HG03521 (cell line): Measurements from ENCODE around the gene MEGF9.

ENCODE experiments used
- ATAC-seq: cut with Tn5 transposase; IDR thresholded peaks from one replicate; pipeline ENCODE4 v1.9.1; 2021; ENCODE audit warnings: mild to moderate bottlenecking, moderate library complexity; ENCODE audit not compliant: unreplicated experiment

Gene MEGF9

DNA sequence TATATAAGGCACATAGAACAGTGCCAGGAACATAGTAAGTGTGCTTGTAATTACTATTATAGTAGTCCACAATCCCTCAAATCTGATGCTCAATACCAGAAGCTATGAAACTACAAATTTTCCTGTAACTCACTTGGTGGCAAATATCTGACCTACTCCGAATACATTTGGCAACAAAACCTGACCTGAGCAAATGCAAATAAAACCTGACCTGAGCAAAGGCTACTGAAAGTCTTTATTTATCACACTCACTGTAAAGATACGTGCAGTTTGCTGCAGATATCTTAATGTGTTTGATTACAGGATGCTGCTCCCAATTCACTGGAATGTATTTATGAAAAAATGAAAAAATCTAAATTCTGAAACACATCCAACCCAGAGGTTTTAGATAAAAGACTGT, 7.1 kb downstream of the MEGF9 start:
- no peak for ATAC-seq

DNA sequence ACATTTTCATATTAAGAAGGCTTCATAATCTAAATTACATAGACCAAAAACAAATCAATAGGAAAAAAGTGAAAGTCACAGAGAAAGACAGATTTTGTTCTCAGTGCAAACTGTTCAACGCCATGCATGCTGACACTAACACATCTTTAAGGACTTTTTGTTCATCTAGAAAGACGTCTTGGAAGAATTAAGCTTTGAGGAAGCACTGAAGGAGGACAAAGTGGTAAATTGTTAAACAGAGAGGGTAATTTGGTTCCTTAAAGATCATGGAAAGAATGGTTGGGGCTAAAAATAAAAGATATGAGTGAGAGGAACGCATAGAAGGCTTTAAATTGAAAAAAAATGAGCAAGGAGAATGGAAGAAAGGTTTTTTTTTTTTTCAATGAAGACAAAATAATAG, 9.1 kb downstream of the MEGF9 start:
- no peak for ATAC-seq

DNA sequence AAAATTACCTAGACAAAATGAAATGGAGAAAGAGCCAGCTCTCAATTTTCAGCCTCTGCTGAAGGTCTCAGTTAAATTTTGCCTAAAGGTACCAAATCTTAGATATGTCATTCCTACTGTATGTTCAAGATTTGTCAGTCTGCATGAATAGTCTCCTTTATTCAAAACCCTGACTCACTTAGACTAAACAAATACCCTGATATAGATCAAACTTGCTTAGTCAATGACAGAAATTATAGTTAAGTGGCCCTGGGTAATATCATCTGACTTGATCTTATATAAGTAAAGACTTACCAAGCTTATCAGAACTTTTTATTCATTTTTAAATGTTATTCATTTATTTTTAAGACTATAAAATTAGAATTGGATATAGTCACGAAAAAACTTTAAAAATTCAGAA, 12.2 kb downstream of the MEGF9 start:
- ATAC-seq = no peak

DNA sequence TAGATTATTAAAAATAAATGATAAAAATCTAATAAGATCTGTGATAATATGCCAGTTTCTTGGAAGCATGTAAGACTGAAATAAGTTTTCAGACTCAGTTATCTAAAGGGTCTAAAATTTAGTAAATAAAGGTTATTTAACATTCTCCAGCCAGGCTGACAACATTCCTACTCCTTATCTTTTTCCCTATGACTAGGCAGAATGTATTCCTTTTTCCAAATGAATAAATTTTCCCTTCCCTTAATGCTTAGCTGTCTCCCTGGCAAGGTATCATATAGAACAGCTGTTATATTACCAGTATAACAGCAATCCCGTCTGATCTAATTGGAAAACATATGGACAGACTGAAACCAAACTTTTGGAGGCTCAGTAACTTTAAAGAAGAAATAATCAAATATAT, 13.0 kb downstream of the MEGF9 start:
- ATAC-seq = no peak

DNA sequence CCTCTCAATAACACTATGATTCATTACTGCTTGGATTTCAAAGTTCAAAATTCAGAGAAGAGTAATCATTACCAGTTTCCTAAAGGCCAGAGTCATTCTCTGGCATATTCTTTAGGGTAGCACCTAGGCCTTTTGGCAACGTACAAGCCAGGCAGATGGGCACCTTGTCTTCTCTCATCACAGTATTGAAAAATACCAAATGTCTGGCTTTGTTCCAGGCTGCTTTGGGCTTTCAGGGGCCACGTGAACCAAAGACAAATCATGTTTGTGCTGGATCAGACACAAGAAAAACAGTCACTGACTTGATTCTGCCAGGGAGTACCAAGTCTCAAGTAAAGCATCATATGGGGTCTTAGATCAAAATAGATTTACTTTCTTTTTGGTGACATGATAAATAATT, 15.5 kb downstream of the MEGF9 start:
- ATAC-seq = no peak

DNA sequence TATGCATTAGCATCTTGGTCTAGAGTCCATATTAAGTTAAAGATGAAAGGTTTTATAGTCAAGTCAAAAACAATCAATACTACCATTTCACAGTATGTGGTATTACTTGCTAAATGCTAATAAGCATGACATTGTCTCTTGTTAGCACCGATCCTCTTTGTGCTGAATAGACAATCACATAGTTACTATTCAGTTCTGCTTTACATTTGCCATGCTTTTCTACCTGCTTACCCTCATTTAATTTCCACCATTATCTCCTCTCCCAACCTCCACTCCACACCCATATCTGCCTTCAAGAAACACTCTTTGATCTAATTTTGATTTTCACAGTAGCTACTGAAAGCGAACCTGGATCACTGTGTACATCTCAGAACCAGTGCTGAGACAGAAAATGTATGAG, 16.8 kb downstream of the MEGF9 start:
- no peak for ATAC-seq

DNA sequence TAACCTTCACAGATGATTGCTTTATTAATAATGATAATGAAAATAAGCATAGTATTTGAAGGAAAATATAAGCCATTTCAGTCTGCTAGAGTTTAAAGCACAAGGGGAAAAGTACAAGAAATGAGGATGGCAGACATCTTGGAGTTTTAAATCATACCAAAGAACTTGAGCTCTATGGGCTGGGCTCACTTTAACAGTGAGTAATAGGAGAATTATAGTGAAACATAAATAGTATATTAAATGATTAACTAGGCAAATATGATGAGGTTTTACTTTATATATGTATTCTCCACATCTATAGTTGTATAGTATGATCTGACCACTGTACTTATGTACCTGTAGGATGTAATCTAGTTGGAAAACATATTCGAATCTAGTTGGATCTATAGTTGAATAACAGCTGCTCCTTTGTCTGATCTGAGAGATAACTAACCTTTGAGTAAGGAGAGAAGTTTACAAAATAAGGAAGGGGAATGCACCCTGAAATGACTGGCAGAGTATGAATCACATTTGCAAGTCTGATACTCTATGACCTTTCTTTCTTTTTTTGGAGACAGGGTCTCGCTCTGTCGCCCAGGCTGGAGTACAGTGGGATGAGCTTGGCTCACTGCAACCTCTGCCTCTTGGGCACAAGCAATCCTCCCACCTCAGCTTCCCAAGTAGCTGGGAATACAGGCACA, 17.6 kb downstream of the MEGF9 start:
- no peak for ATAC-seq

DNA sequence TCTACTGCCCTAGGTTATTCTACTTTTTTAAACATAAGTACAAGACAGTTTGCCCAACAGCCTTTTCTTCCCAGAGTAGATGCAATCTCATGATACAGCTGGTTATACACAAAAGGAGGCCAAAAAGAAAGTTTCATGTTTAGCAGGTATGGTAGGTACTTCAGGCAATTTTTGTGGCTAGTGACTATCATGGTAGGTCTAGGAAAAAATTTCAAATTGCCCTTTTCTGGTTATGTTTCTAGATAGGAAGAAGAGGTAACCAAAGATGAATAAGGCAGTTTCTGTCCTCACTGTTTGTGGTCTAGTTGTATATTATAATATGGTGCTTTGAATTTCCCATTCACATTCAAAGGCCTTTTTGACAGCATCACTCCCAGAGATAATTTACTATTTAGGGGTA, 19.7 kb downstream of the MEGF9 start:
- no peak for ATAC-seq

DNA sequence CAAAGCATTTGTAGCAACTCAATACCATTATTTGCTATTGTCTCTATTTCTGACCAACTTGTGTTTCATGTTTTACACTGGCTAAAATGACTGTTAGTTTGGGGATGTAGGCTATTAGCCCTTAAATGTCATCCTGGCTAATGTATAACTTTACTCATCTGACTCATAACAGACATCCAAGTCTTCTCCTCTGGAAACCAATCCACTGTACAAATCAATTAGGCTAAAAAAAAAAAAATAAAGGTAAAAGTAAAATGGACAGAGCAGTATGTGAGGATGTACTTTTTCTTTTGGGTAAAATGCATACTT, 20.6 kb downstream of the MEGF9 start:
- ATAC-seq = peak; percentile 43

DNA sequence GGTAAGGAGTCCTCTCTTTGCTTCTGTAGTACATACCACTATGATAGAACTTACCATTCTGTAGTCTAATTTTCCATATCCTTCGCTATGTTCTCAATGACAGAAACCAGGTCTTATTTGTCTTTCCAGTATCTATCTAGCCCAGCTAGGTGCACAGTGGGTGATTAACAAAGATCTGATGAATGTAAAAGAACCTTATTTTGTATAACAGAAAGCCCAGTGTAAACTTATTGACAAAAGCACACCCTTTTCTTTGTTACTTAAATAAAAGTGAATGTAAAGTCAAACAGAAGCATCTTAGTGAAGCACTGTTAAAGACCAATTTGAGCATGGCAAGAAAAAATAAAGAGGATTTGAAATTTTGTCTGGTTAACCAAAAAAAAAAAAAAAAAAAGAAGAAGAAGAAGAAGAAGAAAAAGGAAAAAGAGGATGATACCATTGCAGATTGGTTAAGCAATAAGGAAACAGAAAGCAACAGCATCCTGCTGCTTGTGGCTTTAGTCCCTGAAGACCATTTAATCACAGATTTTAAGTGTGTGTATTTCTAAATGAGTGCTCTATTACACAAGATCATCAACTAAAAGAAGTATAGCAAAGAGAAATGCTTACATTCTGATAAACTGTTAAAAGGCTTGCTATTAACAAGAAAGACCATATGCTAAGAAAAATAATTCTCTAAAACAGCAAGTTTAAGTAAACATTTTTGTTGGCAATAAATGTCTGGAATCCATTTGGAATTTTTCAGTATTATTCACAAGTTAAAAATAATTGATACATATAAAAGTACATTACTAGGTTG, 21.2 kb downstream of the MEGF9 start:
- ATAC-seq = no peak

DNA sequence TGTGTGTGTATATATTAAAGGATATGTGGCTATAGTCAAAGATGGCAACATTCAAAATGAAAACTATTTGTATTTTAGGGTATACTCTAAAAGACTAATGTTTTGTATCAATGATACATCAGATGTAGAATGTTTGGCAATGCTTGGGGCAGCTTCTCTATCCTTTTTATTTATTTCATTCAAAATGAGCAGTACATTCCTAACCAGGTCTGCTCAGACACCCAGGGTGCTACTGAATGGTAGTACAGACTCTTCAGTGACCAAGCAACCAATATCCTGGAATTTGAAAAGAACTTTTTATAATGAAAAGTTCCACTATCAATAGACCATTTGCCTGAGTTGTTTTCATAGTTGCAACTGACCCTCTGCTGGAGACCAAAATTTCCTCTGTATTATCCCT, 23.9 kb downstream of the MEGF9 start:
- no peak for ATAC-seq

DNA sequence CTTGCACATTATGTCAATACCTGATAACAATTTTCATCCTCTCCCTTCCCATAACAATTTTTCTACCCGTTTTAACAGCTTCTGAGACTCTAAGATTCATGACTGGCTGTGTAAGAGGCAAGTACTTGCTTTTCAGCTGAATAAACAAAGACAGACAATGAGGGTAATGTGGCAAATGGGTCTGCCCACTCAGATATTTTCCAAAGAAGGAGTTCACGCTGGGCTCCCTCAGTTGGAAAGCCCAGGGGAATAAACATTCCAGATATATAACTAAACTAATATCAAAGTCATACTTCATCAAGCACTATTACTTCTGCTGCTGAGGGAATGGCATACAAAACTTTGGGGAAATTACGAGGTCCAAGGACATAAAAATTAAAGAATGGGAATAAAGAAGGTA, 24.4 kb downstream of the MEGF9 start:
- no peak for ATAC-seq

DNA sequence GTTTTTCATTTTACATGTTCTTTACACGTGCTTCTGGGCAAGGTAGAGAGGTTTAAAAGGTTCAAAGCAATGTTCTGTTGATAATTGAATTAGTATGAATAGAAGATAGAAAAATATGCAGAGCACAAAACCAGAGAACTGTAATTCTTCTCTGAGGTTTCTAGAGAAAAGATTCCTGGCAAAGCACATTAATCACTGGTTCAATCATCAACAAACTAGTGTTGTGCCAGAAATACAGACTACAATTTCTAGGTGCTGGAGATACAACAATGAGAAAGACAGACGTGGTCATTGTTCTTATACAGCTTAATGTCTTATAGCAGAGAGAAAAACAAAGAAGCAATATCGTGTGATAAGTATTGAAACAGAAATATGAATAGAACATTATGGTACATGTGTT, 25.5 kb downstream of the MEGF9 start:
- ATAC-seq = no peak

DNA sequence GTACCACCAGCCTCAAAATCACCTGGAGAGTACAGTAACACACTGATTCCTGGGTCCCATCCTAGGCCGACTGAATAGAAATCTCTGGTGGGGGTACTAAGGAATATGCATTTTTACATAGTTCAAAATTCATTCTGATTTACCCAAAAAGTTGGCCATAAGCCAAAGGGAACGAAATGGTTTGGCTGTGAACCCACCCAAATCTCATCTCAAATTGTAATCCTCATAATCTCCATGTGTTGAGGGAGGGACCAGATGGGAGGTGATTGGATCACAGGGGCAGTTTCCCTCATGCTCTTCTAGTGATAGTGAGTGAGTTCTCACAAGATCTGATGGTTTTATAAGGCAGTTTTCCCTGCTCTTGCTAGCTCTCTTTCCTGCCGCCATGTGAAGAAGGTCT, 31.1 kb downstream of the MEGF9 start:
- ATAC-seq = no peak

DNA sequence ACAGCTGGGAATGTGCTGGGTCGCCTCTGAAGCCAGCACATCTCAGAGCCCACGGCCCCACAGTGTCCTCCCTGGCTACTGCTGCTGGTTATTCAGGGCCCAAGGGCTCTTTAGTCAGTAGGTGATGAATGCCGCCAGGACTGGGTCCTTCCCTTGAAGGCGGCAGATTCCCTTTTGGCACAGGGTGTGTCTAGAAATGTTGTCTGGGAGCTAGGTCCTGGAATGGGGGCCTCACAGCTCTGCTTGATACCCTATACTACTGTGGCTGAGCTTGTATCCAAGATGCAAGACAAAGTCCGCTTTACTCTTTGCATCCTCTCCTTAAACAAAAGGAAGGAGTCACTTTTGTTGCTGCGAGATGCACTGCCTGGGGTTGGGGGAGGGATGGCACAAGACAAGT, 33.1 kb downstream of the MEGF9 start:
- ATAC-seq = no peak

DNA sequence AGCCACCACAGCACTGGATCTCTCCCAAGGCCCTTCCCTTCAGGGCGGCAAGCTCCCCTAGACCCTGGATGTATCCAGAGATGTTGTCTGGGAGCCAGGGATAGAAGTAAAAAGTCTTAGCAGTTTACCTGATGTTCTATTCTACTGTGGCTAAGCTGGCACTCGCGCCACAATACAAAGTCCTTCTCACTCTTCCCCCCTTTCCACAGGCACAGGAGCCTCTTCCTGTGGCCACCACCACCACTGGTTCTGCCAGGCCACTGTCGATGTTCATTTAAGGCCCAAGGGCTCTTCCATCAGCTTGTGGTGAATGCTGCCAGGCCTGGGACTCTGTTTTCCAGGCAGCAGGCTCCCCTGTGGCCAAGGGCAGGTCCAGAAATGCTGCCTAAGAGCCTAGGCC, 33.7 kb downstream of the MEGF9 start:
- ATAC-seq = no peak

DNA sequence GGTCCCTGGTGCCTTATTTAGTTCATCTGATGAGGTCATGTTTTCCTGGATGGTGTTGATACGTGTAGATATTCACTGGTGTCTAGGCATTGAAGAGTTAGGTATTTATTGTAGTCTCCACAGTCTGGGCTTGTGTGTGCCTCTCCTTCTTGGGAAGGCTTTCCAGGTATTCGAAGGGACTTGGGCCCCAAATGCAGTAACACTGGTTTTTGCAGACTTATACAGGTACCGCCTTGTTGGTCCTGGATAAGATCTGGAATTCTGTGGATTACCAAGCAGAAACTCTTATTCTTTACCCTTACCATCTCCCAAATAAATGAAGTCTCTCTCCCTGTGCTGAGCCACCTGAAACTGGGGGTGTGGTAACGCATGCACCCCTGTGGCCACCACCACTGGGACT, 34.1 kb downstream of the MEGF9 start:
- ATAC-seq = no peak

DNA sequence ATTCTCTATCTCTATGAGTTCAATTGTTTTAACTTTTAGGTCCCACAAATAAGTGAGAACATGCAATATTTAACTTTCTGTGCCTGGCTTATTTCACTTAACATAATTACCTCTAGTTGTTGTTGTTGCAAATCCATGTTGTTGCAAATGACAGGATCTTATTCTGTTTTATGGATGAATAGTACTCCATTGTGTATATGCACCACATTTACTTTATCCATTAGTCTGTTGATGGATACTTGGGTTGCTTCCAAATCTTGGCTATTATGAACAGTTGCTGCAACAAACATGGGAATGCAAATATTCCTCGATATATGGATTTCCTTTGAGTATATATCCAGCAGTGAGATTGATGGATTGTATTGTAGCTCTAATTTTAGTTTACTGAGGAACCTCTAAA, 36.3 kb downstream of the MEGF9 start:
- no peak for ATAC-seq

DNA sequence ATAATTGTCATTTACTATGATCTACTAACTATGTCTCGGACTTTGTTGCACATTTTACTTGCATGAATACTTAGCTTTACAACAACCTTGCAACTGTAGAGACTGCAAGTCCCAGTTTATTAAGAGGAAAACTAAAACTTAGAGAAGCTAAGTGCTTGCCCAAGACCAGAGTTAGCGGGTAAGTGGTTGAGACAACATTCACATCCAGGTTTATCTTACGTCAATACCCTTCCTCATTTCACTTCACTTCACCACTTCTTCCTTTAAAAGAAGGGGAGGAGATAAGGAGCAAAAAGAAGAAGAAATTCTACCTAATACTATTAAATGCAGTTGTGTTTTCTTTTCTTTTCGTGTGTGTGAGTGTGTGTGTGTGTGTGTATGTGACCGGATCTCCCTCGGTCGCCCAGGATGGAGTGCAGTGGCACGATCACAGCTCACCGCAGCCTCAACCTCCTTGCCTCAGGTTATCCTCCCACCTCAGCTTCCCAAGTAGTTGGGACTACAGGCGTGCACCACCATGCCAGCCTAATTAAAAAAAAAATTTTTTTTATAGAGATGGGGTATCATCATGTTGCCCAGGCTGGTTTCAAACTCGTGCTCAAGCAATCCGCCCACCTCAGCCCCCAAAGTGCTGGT, 37.4 kb downstream of the MEGF9 start:
- ATAC-seq = no peak

DNA sequence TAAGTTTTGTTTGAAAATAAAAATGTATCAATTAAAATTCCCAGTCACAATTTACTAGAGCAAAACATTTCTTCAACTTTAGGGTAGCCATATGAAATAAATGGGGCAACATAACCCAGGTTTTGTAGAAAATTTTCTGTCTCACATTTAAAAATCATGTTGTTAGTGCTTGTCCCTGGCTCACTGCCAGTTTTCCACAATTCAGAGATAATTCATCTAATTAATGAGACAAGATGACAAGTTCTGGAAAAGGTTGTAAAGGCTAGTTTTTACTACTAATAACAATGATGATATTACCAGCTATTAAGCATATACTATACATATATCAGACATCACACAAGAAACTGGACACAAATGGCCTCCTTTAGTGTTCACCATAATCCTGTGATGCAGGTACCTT, 45.9 kb downstream of the MEGF9 start:
- no peak for ATAC-seq

DNA sequence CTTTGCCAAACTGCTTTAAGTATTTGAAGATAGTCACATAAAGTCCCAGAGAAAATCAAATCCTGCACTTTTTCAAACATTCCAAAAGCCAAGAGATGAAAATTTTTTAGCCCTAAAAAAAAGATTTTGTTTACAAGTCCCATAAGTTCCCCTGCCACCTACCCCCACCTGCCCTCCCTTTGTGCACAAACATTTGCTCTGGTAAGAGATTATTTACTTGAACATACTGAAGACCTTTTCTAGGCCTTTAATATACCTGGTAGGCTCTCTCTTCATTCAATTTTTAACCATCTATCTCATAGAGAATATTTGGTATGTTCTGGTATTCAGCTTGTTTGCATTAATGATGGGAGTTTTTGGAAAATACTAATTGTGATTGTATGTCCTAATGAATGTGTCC, 50.3 kb downstream of the MEGF9 start:
- no peak for ATAC-seq

DNA sequence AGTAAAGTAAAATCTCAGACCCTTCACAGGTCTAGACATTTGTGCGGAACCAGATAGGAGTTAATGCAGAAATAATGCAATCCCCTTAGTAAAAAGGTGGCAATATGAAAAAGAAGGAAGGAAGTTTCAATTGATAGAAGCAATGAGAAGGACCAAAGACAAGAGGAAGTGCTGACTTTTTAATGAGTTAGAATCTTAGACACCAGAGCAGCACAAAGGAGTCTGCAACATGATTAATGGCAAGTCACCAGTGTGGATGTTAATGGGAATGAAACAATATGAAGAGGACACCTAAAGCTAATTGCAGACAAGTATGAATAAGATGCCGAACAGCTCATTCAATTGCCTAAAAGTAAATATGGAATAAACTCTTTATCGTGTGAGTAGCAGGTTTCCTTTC, 50.9 kb downstream of the MEGF9 start:
- ATAC-seq = no peak

DNA sequence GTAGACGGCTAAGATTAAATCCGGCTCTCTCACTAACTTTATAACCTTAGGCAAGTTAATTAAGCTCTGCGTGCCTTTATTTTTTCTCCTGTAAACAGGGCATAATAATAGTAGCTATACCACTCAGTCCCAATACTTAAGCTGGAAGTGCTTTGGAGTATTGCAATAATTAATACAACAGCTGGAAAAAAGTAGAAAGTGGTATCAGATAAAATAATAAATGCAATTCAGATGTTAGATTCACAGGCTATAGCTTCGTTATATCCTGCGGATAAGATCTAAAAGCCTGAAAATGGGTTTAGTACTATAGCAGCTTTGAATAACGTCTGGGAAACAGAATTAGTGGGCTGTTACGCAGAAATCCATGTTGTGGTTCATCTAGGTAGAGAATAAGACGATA, 51.8 kb downstream of the MEGF9 start:
- ATAC-seq = no peak
